Immature natural killer cell (primary cell): ENCODE data around the gene TLE4. TPM values are rescaled to one million over a fixed set of nuclear protein-coding genes. Genes with fewer than 3 reads are reported as not detected.

Experiments
- DNase-seq, 3 donors: peaks; one replicate each; pipeline ENCODE4 v3.0.0; 2022; ENCODE audit warnings: mixed read lengths in 1 of 3
- H3K27ac Mint-ChIP-seq, 6 donors: one replicate each; pipeline ENCODE4 v1.8.0; 2020; ENCODE audit warnings: mixed read lengths in 6 of 6, mild to moderate bottlenecking in 5 of 6, inconsistent platforms in 4 of 6, moderate library complexity in 3 of 6
- H3K27me3 Mint-ChIP-seq, 3 donors: one replicate each; pipeline ENCODE4 v1.8.0; 2020 to 2021; ENCODE audit warnings: low read depth in 3 of 3, mild to moderate bottlenecking in 3 of 3, mixed read lengths in 3 of 3, moderate library complexity in 3 of 3, inconsistent platforms in 1 of 3
- H3K36me3 Mint-ChIP-seq, 3 donors: one replicate each; pipeline ENCODE4 v1.8.0; 2020; ENCODE audit warnings: mixed read lengths in 3 of 3, inconsistent platforms in 2 of 3, mild to moderate bottlenecking in 2 of 3
- H3K4me1 Mint-ChIP-seq, 2 donors: one replicate each; pipeline ENCODE4 v1.8.0; 2020; ENCODE audit warnings: inconsistent platforms in 2 of 2, mild to moderate bottlenecking in 2 of 2, mixed read lengths in 2 of 2, moderate library complexity in 1 of 2
- H3K4me3 Mint-ChIP-seq, 5 donors: one replicate each; pipeline ENCODE4 v1.8.0; 2020; ENCODE audit warnings: mild to moderate bottlenecking in 5 of 5, mixed read lengths in 5 of 5, inconsistent platforms in 3 of 5, moderate library complexity in 3 of 5
- H3K9me3 Mint-ChIP-seq, 6 donors: one replicate each; pipeline ENCODE4 v1.8.0; 2020; ENCODE audit warnings: mild to moderate bottlenecking in 6 of 6, mixed read lengths in 6 of 6, inconsistent platforms in 4 of 6, moderate library complexity in 3 of 6
- polyA plus RNA-seq, 3 donors: library from polyadenylated mRNA; unstranded; fragments of 300-500 nt; fragmentation: Illumina TruSeq; gene quantifications; one replicate each; pipeline ENCODE4 v1.2.3, GENCODE V29; 2021

The TLE4 gene
- polyA plus RNA-seq, 3 donors from 2014 or later = 38.0 to 41.4 (median 38.1) TPM

- Mint-ChIP-seq H3K36me3 (no peaks in the 10 kb centered on the region), H3K27me3 (peaks cover 0 to 8% (median 1%) of the 10 kb centered on the region in 3 donors), H3K9me3 (no peaks in the 10 kb centered on the region), H3K4me1 (no peaks in the 10 kb centered on the region), H3K4me3 (no peak overlapping the region), H3K27ac (no peak overlapping the region)
- no peak for DNase-seq
Observed at GRCh38 chr9:79765466-79765865, 193.7 kb downstream of the TLE4 start.

GRCh38 chr9:79766091-79766490 lies 194.3 kb downstream of the TLE4 start:
- Mint-ChIP-seq H3K27me3 (peaks cover 0 to 6% (median 1%) of the 10 kb centered on the region in 3 donors), H3K9me3 (no peaks in the 10 kb centered on the region), H3K36me3 (no peaks in the 10 kb centered on the region), H3K4me1 (no peaks in the 10 kb centered on the region), H3K27ac (no peak overlapping the region), H3K4me3 (no peak overlapping the region)
- DNase-seq = no peak

GRCh38 chr9:79768194-79768593 lies 196.4 kb downstream of the TLE4 start:
- DNase-seq = no peak
- H3K27me3 Mint-ChIP-seq = peaks cover 0 to 6% (median 1%) of the 10 kb centered on the region in 3 donors
- no peak overlapping the region for H3K27ac Mint-ChIP-seq
- no peaks in the 10 kb centered on the region for H3K4me1 Mint-ChIP-seq
- no peak overlapping the region for H3K4me3 Mint-ChIP-seq
- no peaks in the 10 kb centered on the region for H3K36me3 Mint-ChIP-seq
- H3K9me3 Mint-ChIP-seq = peaks cover 0 to 3% (median 0%) of the 10 kb centered on the region in 6 donors

- peaks cover 0 to 5% (median 4%) of the 10 kb centered on the region in 3 donors for H3K27me3 Mint-ChIP-seq
- no peaks in the 10 kb centered on the region for H3K4me1 Mint-ChIP-seq
- H3K27ac Mint-ChIP-seq = no peak overlapping the region
- peaks cover 0 to 3% (median 0%) of the 10 kb centered on the region in 6 donors for H3K9me3 Mint-ChIP-seq
- DNase-seq = no peak
- no peak overlapping the region for H3K4me3 Mint-ChIP-seq
- H3K36me3 Mint-ChIP-seq = no peaks in the 10 kb centered on the region
Observed at GRCh38 chr9:79769476-79770275, 197.9 kb downstream of the TLE4 start.

- H3K4me1 Mint-ChIP-seq = no peaks in the 10 kb centered on the region
- peaks cover 0 to 5% (median 0%) of the 10 kb centered on the region in 6 donors for H3K9me3 Mint-ChIP-seq
- H3K4me3 Mint-ChIP-seq = no peak overlapping the region
- H3K27ac Mint-ChIP-seq = no peak overlapping the region
- no peaks in the 10 kb centered on the region for H3K36me3 Mint-ChIP-seq
- DNase-seq = no peak
- peaks cover 0 to 5% (median 2%) of the 10 kb centered on the region in 3 donors for H3K27me3 Mint-ChIP-seq
Observed at GRCh38 chr9:79774356-79774755, 202.6 kb downstream of the TLE4 start.
